ENCODE measurements around the gene PCNX2. TPM values are rescaled to one million over a fixed set of nuclear protein-coding genes. Genes with fewer than 3 reads are reported as not detected.

PCNX2 gene
- total RNA-seq, 1 donor from 2014 or later: 25.5 TPM

GRCh38 chr1:233064988-233065387 is 230.5 kb downstream of the PCNX2 start:
- FAIRE-seq: no peak
- no peaks in the 10 kb centered on the region for H3K36me3 Mint-ChIP-seq (ENCODE audit: low read depth, unreplicated experiment)

GRCh38 chr1:233063462-233063861 is 232.1 kb downstream of the PCNX2 start:
- no peak for TF ChIP-seq EZH2 (IDR thresholded peaks at IDR 0.05; ENCODE audit: insufficient read depth, low read length)
- no peak for TF ChIP-seq CTCF (IDR thresholded peaks at IDR 0.05; ENCODE audit: insufficient read depth, low read depth, low read length)
- H3K4me3 ChIP-seq (ENCODE audit: insufficient read depth, low read depth, low read length): no peak overlapping the region
- H3K27me3 ChIP-seq (ENCODE audit: insufficient read depth, low read length): no peaks in the 10 kb centered on the region
- Mint-ChIP-seq H3K27me3 (ENCODE audit: low read depth, unreplicated experiment) (no peaks in the 10 kb centered on the region), H3K36me3 (ENCODE audit: low read depth, unreplicated experiment) (no peaks in the 10 kb centered on the region), H3K27ac (ENCODE audit: unreplicated experiment) (no peak overlapping the region), H3K4me3 (ENCODE audit: unreplicated experiment) (no peak overlapping the region), H3K4me1 (ENCODE audit: low read depth, unreplicated experiment) (peaks cover 8% of the 10 kb centered on the region), H3K9me3 (ENCODE audit: unreplicated experiment) (peaks cover 3% of the 10 kb centered on the region)
- DNase-seq (ENCODE audit: low read depth) (no peak), FAIRE-seq (no peak)
- H3K4me2 ChIP-seq (ENCODE audit: low read length): no peak overlapping the region
- no peaks in the 10 kb centered on the region for H3K79me2 ChIP-seq (ENCODE audit: insufficient read depth, low read length)
- H3K9ac ChIP-seq (ENCODE audit: low read length): no peak overlapping the region
- peaks cover 6% of the 10 kb centered on the region for H3K9me3 ChIP-seq (ENCODE audit: insufficient read depth, low read depth, low read length)
- no peaks in the 10 kb centered on the region for H4K20me1 ChIP-seq (ENCODE audit: insufficient read depth, low read length)
- no peak overlapping the region for H2AFZ ChIP-seq (ENCODE audit: low read depth, low read length)
- no peaks in the 10 kb centered on the region for H3K4me1 ChIP-seq (ENCODE audit: insufficient read depth, low read length)
- no peak overlapping the region for H3K27ac ChIP-seq (ENCODE audit: low read depth, low read length)
- no peaks in the 10 kb centered on the region for H3K36me3 ChIP-seq (ENCODE audit: insufficient read depth, low read length)

More at GRCh38 chr1:233064988-233065387, 230.5 kb downstream of the PCNX2 start:
- Histone ChIP-seq H3K27me3 (ENCODE audit: insufficient read depth, low read length) (no peaks in the 10 kb centered on the region), H3K79me2 (ENCODE audit: insufficient read depth, low read length) (no peaks in the 10 kb centered on the region), H4K20me1 (ENCODE audit: insufficient read depth, low read length) (no peaks in the 10 kb centered on the region), H3K4me3 (ENCODE audit: insufficient read depth, low read depth, low read length) (no peak overlapping the region), H3K36me3 (ENCODE audit: insufficient read depth, low read length) (no peaks in the 10 kb centered on the region), H3K9ac (ENCODE audit: low read length) (no peak overlapping the region), H3K9me3 (ENCODE audit: insufficient read depth, low read depth, low read length) (peaks cover 6% of the 10 kb centered on the region), H3K4me2 (ENCODE audit: low read length) (no peak overlapping the region), H2AFZ (ENCODE audit: low read depth, low read length) (no peak overlapping the region), H3K27ac (ENCODE audit: low read depth, low read length) (no peak overlapping the region), H3K4me1 (ENCODE audit: insufficient read depth, low read length) (no peaks in the 10 kb centered on the region)
- Mint-ChIP-seq H3K27me3 (ENCODE audit: low read depth, unreplicated experiment) (no peaks in the 10 kb centered on the region), H3K4me3 (ENCODE audit: unreplicated experiment) (no peak overlapping the region), H3K27ac (ENCODE audit: unreplicated experiment) (no peak overlapping the region), H3K9me3 (ENCODE audit: unreplicated experiment) (no peaks in the 10 kb centered on the region), H3K4me1 (ENCODE audit: low read depth, unreplicated experiment) (peaks cover 8% of the 10 kb centered on the region)
- no peak for DNase-seq (ENCODE audit: low read depth)
- TF ChIP-seq EZH2 (IDR thresholded peaks at IDR 0.05; ENCODE audit: insufficient read depth, low read length) (no peak), CTCF (IDR thresholded peaks at IDR 0.05; ENCODE audit: insufficient read depth, low read depth, low read length) (no peak)

GRCh38 chr1:233061265-233061664 is 234.3 kb downstream of the PCNX2 start:
- no peak overlapping the region for H3K27ac Mint-ChIP-seq (ENCODE audit: unreplicated experiment)
- no peaks in the 10 kb centered on the region for H3K27me3 Mint-ChIP-seq (ENCODE audit: low read depth, unreplicated experiment)
- H3K4me1 Mint-ChIP-seq (ENCODE audit: low read depth, unreplicated experiment): no peaks in the 10 kb centered on the region
- Histone ChIP-seq H3K4me3 (ENCODE audit: insufficient read depth, low read depth, low read length) (no peak overlapping the region), H2AFZ (ENCODE audit: low read depth, low read length) (no peak overlapping the region), H3K27ac (ENCODE audit: low read depth, low read length) (no peak overlapping the region), H3K36me3 (ENCODE audit: insufficient read depth, low read length) (no peaks in the 10 kb centered on the region), H3K27me3 (ENCODE audit: insufficient read depth, low read length) (no peaks in the 10 kb centered on the region), H3K4me2 (ENCODE audit: low read length) (no peak overlapping the region), H3K9ac (ENCODE audit: low read length) (no peak overlapping the region), H3K9me3 (ENCODE audit: insufficient read depth, low read depth, low read length) (peaks cover 2% of the 10 kb centered on the region), H4K20me1 (ENCODE audit: insufficient read depth, low read length) (no peaks in the 10 kb centered on the region), H3K4me1 (ENCODE audit: insufficient read depth, low read length) (no peaks in the 10 kb centered on the region), H3K79me2 (ENCODE audit: insufficient read depth, low read length) (no peaks in the 10 kb centered on the region)
- DNase-seq (ENCODE audit: low read depth) (no peak), FAIRE-seq (no peak)
- TF ChIP-seq EZH2 (IDR thresholded peaks at IDR 0.05; ENCODE audit: insufficient read depth, low read length) (no peak), CTCF (IDR thresholded peaks at IDR 0.05; ENCODE audit: insufficient read depth, low read depth, low read length) (no peak)
- H3K9me3 Mint-ChIP-seq (ENCODE audit: unreplicated experiment): peaks cover 3% of the 10 kb centered on the region
- no peak overlapping the region for H3K4me3 Mint-ChIP-seq (ENCODE audit: unreplicated experiment)
- H3K36me3 Mint-ChIP-seq (ENCODE audit: low read depth, unreplicated experiment): peaks cover 4% of the 10 kb centered on the region

Data from astrocyte (in vitro differentiated cells and primary cell).